ENCODE measurements around the gene ITIH3.

The ITIH3 gene

GRCh38 chr3:52817221-52817620, 22.6 kb downstream of the ITIH3 start:
- H3K4me3 ChIP-seq (ENCODE audit: low read depth, low read length): no peak overlapping the region
- DNase-seq (ENCODE audit: low read depth): no peak
- TF ChIP-seq CTCF (conservative IDR thresholded peaks at IDR 0.05; ENCODE audit: low read depth, low read length): no peak

GRCh38 chr3:52817860-52818259, 23.3 kb downstream of the ITIH3 start:
- no peak for DNase-seq (ENCODE audit: low read depth)
- no peak overlapping the region for H3K4me3 ChIP-seq (ENCODE audit: low read depth, low read length)
- TF ChIP-seq CTCF (conservative IDR thresholded peaks at IDR 0.05; ENCODE audit: low read depth, low read length): no peak

GRCh38 chr3:52819936-52820335, 25.3 kb downstream of the ITIH3 start:
- TF ChIP-seq CTCF (conservative IDR thresholded peaks at IDR 0.05; ENCODE audit: low read depth, low read length): no peak
- no peak overlapping the region for H3K4me3 ChIP-seq (ENCODE audit: low read depth, low read length)
- DNase-seq (ENCODE audit: low read depth): no peak

- peak; percentile 53 for DNase-seq (ENCODE audit: low read depth)
- peak; percentile 79 for TF ChIP-seq CTCF (conservative IDR thresholded peaks at IDR 0.05; ENCODE audit: low read depth, low read length)
- H3K4me3 ChIP-seq (ENCODE audit: low read depth, low read length): no peak overlapping the region
Observed at GRCh38 chr3:52820736-52821135, 26.1 kb downstream of the ITIH3 start.

- TF ChIP-seq CTCF (conservative IDR thresholded peaks at IDR 0.05; ENCODE audit: low read depth, low read length): no peak
- no peak overlapping the region for H3K4me3 ChIP-seq (ENCODE audit: low read depth, low read length)
- no peak for DNase-seq (ENCODE audit: low read depth)
Observed at GRCh38 chr3:52822363-52822762, 27.8 kb downstream of the ITIH3 start.

GRCh38 chr3:52824037-52824436, 29.4 kb downstream of the ITIH3 start:
- no peak for TF ChIP-seq CTCF (conservative IDR thresholded peaks at IDR 0.05; ENCODE audit: low read depth, low read length)
- no peak for DNase-seq (ENCODE audit: low read depth)
- no peak overlapping the region for H3K4me3 ChIP-seq (ENCODE audit: low read depth, low read length)

- no peak for TF ChIP-seq CTCF (conservative IDR thresholded peaks at IDR 0.05; ENCODE audit: low read depth, low read length)
- H3K4me3 ChIP-seq (ENCODE audit: low read depth, low read length): no peak overlapping the region
- DNase-seq (ENCODE audit: low read depth): peak; percentile 49
Observed at GRCh38 chr3:52827441-52827840, 32.8 kb downstream of the ITIH3 start.

Measured in choroid plexus epithelial cell (primary cell).